ENCODE measurements around the gene AMOT.

AMOT gene

GRCh38 chrX:112736310-112736709 lies 104.3 kb downstream of the AMOT start:
- DNase-seq, result no peak

GRCh38 chrX:112735147-112735546 lies 105.5 kb downstream of the AMOT start:
- no peak for DNase-seq

- DNase-seq, result peak; percentile 57 to 63 (median 57)
Measured at GRCh38 chrX:112734290-112734689, 106.3 kb downstream of the AMOT start.

GRCh38 chrX:112731793-112732192 lies 108.8 kb downstream of the AMOT start:
- peak in 2 of 3 donors; percentile 6 to 25 for DNase-seq
